Measurements from ENCODE around the gene TRPC4AP.
"Not testable (repeated sequence)": the region's sequence is repeated elsewhere in the genome, so short reads cannot be mapped to it uniquely, and the experiment has no call there.

- TF ChIP-seq POLR2A (IDR thresholded peaks at IDR 0.05); EP300 (IDR thresholded peaks at IDR 0.05; ENCODE audit: low read depth); CTCF (IDR thresholded peaks at IDR 0.05); POLR2AphosphoS5 (IDR thresholded peaks at IDR 0.05): not testable (repeated sequence)
Measured at GRCh38 chr20:35112276-35112675, 19.7 kb upstream of the TRPC4AP start.

All from transverse colon (tissue), 4 donors.